ENCODE measurements around the gene RNU6-7.

DNA sequence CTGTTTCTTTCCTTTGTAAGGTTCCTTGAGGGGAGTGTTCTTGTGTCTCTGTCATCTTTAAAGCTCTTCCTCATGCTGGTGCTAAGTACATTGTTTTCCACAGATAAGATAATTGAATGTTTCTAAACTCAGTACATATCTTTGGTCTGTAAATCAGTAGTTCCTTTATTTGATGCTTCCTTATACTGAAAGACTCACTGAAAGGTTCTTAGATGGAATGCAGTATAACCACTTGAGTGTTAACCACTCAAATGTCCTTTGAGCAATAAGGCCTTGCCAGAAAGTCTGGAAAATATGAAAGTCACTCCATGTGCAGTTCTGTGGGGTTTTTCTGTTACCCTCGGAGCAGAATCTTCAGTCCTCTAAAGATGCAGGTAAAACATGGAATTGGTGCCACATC, 24.2 kb downstream of the RNU6-7 start:
- TF ChIP-seq, protein P1, sequence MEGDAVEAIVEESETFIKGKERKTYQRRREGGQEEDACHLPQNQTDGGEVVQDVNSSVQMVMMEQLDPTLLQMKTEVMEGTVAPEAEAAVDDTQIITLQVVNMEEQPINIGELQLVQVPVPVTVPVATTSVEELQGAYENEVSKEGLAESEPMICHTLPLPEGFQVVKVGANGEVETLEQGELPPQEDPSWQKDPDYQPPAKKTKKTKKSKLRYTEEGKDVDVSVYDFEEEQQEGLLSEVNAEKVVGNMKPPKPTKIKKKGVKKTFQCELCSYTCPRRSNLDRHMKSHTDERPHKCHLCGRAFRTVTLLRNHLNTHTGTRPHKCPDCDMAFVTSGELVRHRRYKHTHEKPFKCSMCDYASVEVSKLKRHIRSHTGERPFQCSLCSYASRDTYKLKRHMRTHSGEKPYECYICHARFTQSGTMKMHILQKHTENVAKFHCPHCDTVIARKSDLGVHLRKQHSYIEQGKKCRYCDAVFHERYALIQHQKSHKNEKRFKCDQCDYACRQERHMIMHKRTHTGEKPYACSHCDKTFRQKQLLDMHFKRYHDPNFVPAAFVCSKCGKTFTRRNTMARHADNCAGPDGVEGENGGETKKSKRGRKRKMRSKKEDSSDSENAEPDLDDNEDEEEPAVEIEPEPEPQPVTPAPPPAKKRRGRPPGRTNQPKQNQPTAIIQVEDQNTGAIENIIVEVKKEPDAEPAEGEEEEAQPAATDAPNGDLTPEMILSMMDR (IDR thresholded peaks at IDR 0.05; ENCODE audit: poor library complexity) = no peak
- no peak for TF ChIP-seq EZH2 (IDR thresholded peaks at IDR 0.05; ENCODE audit: borderline replicate concordance)

Measured in hepatocyte (in vitro differentiated cells).